HL-60/S4 (cell line): ENCODE data around the gene UBR1.
"Not testable (repeated sequence)": the region's sequence is repeated elsewhere in the genome, so short reads cannot be mapped to it uniquely, and the experiment has no call there.

ENCODE experiments used
- in situ Hi-C: fragments of 300-500 bp; cut with MboI; formaldehyde crosslinking; loops from 2 replicates; pipeline ENCODE4 v1.14.3; 2022; ENCODE audit warnings: low sequenced_read_pairs

The UBR1 gene

DNA sequence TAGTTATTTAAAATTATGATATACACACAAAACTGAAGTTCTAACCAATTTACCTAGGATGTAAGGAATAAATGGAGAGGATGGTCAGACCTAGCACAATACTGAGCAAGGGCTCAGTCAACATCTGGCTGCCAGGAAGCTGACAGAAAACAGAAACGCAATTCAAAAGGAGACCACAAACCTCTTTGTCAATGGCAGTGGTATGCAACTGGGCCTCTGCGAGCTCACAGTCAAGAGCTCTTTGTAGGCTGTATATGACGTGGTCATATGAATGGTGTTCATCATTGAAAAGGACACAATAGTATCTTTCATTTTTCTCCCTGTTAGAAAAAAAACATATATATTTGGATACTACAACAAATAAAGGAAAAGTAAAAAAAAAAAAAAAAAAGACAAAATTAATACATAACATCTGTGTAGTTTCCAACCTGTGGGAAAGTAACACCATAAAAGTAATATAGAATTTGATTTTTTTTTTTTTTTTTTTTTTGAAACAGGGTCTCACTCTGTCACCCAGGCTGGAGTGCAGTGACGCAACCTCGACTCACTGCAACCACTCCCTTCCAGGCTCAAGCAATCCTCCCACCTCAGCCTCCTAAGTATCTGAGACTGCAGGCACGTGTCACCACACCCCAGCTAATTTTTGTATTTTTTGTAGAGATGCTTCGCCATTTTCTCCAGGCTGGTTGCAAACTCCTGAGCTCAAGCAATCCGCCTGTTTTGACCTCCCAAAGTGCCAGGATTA is 37.9 kb downstream of the UBR1 start:
- in situ Hi-C loops, result no loop called here

- in situ Hi-C loops, result no loop called here
Observed at GRCh38 chr15:43056696-43057095, 49.1 kb downstream of the UBR1 start.

DNA sequence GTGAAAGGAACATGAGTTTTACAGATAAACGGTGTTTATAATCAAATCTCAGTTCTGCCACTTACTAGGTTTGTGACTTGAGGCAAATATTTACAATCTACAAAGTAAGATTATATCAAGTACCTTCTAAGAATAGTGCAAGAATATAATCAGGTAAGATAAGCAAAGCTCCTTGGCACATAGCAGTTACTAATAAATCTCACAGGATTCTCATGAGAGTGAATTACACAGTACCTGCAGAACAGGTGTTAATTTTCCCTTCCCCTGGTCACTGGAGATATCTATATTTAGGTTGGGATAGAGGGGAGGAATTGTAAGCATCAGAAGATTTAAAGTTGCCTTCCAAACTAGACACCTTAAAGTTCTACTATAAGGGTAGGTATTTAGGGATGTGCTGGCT is 53.0 kb downstream of the UBR1 start:
- in situ Hi-C loops, result no loop called here

GRCh38 chr15:43048935-43049334 is 56.9 kb downstream of the UBR1 start:
- in situ Hi-C loops, result no loop called here

DNA sequence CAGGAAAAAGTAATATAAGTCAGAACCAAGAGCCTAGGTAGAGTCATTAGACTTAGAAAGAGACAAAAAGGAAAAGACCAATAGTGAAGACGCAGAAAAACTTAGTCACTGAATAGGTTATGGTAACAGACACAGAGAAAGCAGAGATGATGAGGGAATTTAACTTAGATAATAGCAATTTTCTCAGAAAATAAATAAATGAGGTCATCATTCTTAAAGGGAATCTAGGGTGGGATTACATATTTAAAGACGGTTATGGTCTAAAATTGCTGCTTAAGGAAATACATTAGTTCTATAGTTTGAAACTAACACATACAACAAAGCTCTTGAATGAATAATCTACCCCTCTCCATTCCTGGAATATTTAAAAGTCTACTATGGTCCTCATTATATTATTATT is 59.4 kb downstream of the UBR1 start:
- in situ Hi-C loops, result no loop called here

DNA sequence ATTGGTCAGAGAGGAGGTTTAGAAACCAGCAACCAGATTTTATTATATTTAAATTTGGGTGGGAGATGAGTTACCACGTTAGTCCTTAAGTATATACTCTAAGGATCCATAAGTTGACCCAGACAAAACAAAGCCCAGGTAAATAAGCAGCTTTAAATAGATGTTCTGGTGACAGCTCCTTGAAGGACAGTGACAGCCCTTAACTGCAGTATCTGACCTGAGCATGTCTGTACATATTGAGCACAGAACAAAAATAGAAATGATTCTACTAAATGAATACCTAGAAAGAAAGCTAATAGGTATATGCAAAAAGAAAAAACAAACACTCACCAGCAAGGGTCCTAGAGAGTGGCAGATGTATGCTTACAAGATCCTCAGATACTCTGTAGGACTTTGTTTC is 63.0 kb downstream of the UBR1 start:
- in situ Hi-C loops, result no loop called here

- in situ Hi-C loops, result not testable (repeated sequence)
Observed at GRCh38 chr15:43041085-43041484, 64.8 kb downstream of the UBR1 start.

- in situ Hi-C loops, result not testable (repeated sequence)
Observed at GRCh38 chr15:43035240-43035639, 70.6 kb downstream of the UBR1 start.

DNA sequence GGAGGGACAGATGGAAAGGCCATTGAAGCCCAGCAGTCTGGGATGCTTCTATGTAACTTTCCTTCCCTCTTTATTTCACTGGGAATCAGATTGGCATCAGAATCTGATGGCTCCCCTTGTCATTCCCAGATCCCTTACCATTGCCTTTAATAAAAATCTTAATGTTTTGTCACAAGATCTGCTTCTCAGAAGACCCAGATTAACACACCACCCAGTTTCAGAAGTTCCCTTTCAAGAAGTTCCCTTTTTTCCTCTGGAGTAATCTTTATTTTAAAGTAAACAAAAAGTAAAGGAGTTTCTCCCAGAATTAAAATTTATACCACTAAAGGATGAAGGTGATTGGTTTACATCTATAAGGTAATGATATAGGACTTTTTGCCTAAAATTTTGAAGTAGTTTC is 76.4 kb downstream of the UBR1 start:
- in situ Hi-C loops, result no loop called here

- in situ Hi-C loops, result no loop called here
Observed at GRCh38 chr15:43025150-43025549, 80.7 kb downstream of the UBR1 start.

GRCh38 chr15:43014671-43015070 is 91.2 kb downstream of the UBR1 start:
- in situ Hi-C loops, result not testable (repeated sequence)

- in situ Hi-C loops, result no loop called here
Observed at GRCh38 chr15:43009206-43009605, 96.6 kb downstream of the UBR1 start.

- in situ Hi-C loops, result no loop called here
Observed at GRCh38 chr15:43008150-43008549, 97.7 kb downstream of the UBR1 start.

GRCh38 chr15:43007551-43007950 is 98.3 kb downstream of the UBR1 start:
- in situ Hi-C loops, result no loop called here

DNA sequence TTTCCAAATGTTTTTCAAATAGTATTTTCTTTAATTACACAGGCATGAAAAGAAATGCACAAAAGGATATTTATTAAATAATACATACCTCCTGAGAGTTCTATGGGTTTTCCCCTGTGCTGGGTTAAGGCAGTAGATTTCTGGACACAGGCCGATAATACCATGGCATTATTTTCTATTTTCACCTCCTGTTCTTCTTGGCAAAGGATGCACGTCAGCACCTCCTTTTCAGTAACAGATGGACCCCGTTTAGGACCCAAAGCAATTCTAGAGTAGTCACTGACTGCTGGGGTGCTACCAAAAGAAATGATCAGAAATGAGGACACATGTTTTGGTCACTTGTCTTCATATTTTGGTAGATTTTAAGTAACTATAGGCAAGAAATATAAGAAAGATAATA is 98.8 kb downstream of the UBR1 start:
- in situ Hi-C loops, result no loop called here

GRCh38 chr15:43004886-43005595 is 100.8 kb downstream of the UBR1 start:
- in situ Hi-C loops, result not testable (repeated sequence)

- in situ Hi-C loops, result no loop called here
Observed at GRCh38 chr15:42999201-42999779, 106.5 kb downstream of the UBR1 start.

- in situ Hi-C loops, result no loop called here
Observed at GRCh38 chr15:42996871-42997270, 109.0 kb downstream of the UBR1 start.

DNA sequence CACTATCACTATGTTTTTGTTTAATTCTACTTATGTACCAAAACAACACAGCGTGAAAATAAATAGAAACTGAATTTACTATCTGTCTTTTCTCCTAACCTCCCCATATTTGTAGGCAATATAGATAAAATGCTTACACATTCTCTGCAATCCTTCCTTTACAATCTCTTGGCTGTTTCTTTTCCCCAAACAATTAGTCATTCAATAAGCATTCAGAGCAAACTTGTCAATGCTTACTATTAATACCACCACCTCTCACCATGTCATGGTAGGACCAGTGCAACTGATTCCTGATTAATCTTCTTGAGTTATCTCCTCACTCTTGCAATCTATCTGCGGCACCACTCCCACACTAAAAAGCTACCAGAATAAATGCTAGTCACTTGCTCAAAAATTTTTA is 111.3 kb downstream of the UBR1 start:
- in situ Hi-C loops, result no loop called here

GRCh38 chr15:42992626-42993025 is 113.2 kb downstream of the UBR1 start:
- in situ Hi-C loops, result no loop called here

- in situ Hi-C loops, result no loop called here
Observed at GRCh38 chr15:42986693-42987342, 119.0 kb downstream of the UBR1 start.
